Activated CD4-positive, alpha-beta memory T cell treated with anti-CD3 and anti-CD28 coated beads for 36 hours (primary cell): ENCODE results near the gene DOK7. TPM values are rescaled to one million over a fixed set of nuclear protein-coding genes. Genes with fewer than 3 reads are reported as not detected.
"Not testable (repeated sequence)": the region's sequence is repeated elsewhere in the genome, so short reads cannot be mapped to it uniquely, and the experiment has no call there.

Source experiments
- CTCF ChIA-PET: fragments of 350-600 bp; sonication (Branson Sonifier 250); formaldehyde crosslinking; loops from one replicate; lab custom pipeline; 2021; ENCODE audit warnings: antibody characterized with exemption, inconsistent platforms; lab: Charles Lee
- POLR2A ChIA-PET: fragments of 350-600 bp; sonication (Branson Sonifier 250); formaldehyde crosslinking; loops from one replicate; lab custom pipeline; 2021; ENCODE audit warnings: antibody characterized with exemption; lab: Charles Lee
- DNase-seq: peaks from one replicate; pipeline ENCODE4 v3.0.0-alpha.2; 2020
- H3K27ac Mint-ChIP-seq: one replicate; pipeline ENCODE4 v1.8.0; 2021; ENCODE audit warnings: mixed read lengths
- H3K27me3 Mint-ChIP-seq: one replicate; pipeline ENCODE4 v1.8.0; 2021; ENCODE audit warnings: mixed read lengths
- H3K36me3 Mint-ChIP-seq: one replicate; pipeline ENCODE4 v1.8.0; 2021; ENCODE audit warnings: mixed read lengths
- H3K4me1 Mint-ChIP-seq: one replicate; pipeline ENCODE4 v1.8.0; 2021; ENCODE audit warnings: low read depth, mixed read lengths
- H3K4me3 Mint-ChIP-seq: one replicate; pipeline ENCODE4 v1.8.0; 2021; ENCODE audit warnings: mild to moderate bottlenecking, mixed read lengths
- H3K9me3 Mint-ChIP-seq: one replicate; pipeline ENCODE4 v1.8.0; 2021; ENCODE audit warnings: mixed read lengths
- intact Hi-C: fragments of 100-400 bp; cut with micrococcal nuclease; formaldehyde crosslinking; loops from one replicate; pipeline ENCODE4 v1.15.1; 2023
- total RNA-seq, 2 experiments: library from RNA; stranded (reverse); gene quantifications; one replicate each; pipeline ENCODE4 v1.2.3, GENCODE V29; 2021

DOK7 gene
- total RNA-seq, 2 experiments from 2014 or later, result not detected

DNA sequence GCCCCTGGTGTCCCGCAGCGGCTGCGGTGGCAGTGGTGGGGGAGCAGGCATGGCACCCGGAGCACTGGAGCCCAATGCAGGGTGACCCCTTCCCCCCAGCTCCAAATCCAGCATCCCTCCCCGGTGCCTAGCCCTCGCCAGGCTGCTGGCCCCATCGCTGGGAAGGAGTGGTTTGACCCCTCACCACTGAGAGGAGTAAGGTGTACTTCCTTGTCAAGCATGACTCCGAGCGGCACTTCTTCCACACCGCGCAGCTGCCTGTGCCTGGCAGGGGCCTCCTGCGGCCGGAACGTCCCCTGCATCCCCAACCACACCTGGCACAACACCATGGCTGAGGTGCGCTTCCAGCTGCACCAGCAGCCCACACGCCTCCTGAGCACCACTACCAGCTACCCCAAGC is 42.1 kb downstream of the DOK7 start:
- H3K27ac Mint-ChIP-seq, result no peak overlapping the region
- H3K27me3 Mint-ChIP-seq, result no peaks in the 10 kb centered on the region
- ChIA-PET POLR2A (no interaction called here), CTCF (interaction anchor here (1.7 kb wide), 1 partner anchor 25 kb away, joined by 4 read pairs; no protein-coding TSS in a partner anchor)
- no peak overlapping the region for H3K4me3 Mint-ChIP-seq
- intact Hi-C loops, result no loop called here
- no peak for DNase-seq
- H3K4me1 Mint-ChIP-seq, result peaks cover 7% of the 10 kb centered on the region
- H3K36me3 Mint-ChIP-seq, result peaks cover 19% of the 10 kb centered on the region
- no peaks in the 10 kb centered on the region for H3K9me3 Mint-ChIP-seq

DNA sequence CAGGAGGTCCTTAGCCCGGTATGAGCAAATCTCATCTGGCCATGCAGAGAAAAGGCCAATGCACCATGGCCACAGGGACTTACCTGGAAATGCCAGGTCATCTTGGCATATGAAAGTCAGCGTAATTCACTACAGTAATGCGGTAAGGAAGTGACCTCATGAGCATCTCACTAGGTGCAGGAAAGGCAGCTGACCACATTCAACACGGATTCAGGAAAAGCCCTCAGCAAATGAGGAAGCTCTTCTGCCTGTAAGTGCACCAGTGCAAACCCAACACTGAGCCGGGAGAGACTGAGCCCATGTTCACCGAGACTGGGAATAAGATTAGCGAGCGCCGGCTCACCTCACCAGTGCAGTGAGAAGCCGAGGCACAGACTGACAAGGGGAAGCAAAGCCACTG is 45.4 kb downstream of the DOK7 start:
- H3K4me3 Mint-ChIP-seq, result no peak overlapping the region
- CTCF ChIA-PET, result no interaction called here
- POLR2A ChIA-PET, result no interaction called here
- H3K9me3 Mint-ChIP-seq, result no peaks in the 10 kb centered on the region
- no peak for DNase-seq
- peaks cover 2% of the 10 kb centered on the region for H3K4me1 Mint-ChIP-seq
- intact Hi-C loops, result no loop called here
- peaks cover 45% of the 10 kb centered on the region for H3K36me3 Mint-ChIP-seq
- H3K27ac Mint-ChIP-seq, result no peak overlapping the region
- no peaks in the 10 kb centered on the region for H3K27me3 Mint-ChIP-seq

DNA sequence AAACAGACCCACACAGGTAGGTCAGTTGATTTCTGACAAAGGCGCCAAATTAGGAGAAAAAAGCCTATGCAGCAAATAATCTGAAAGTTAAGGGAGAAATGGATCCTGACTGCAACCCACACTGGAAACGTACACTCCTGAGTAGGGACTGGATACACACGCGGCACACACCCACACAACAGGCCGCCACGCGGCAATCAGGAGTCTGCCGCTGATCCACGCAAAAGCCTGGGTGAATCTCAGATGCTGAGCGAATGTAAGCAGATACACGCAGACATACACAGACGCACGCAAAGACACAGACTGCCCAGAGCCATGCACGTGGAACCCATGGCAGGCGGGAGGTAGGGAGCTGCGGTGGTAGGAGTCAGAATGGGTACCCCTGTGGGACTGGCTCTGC is 47.4 kb downstream of the DOK7 start:
- H3K36me3 Mint-ChIP-seq, result peaks cover 48% of the 10 kb centered on the region
- ChIA-PET CTCF (no interaction called here), POLR2A (no interaction called here)
- intact Hi-C loops, result no loop called here
- no peak overlapping the region for H3K4me3 Mint-ChIP-seq
- no peaks in the 10 kb centered on the region for H3K9me3 Mint-ChIP-seq
- H3K4me1 Mint-ChIP-seq, result no peaks in the 10 kb centered on the region
- no peak for DNase-seq
- no peak overlapping the region for H3K27ac Mint-ChIP-seq
- no peaks in the 10 kb centered on the region for H3K27me3 Mint-ChIP-seq

DNA sequence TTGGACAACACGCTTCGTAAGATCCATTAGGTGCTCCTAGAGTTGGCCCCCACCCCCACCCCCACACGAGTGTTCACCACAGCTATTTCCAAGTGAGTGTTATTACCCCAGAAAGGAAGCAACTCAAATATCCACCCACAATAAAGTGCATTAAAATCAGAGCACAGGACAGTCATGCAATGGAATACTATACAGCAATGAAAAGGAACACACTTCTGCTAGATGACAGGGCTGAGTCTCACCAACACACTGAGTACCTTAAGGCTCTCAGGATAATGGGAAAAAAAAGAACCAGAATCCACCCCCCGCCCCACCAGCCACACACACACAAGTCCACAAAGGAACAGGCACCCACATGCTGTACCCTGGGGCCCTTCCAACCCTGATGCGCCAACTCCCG is 48.1 kb downstream of the DOK7 start:
- H3K27me3 Mint-ChIP-seq, result no peaks in the 10 kb centered on the region
- intact Hi-C loops, result no loop called here
- H3K4me1 Mint-ChIP-seq, result no peaks in the 10 kb centered on the region
- CTCF ChIA-PET, result interaction anchor here (0.6 kb wide), 1 partner anchor 180 kb away, joined by 3 read pairs; no protein-coding TSS in a partner anchor
- no peak overlapping the region for H3K27ac Mint-ChIP-seq
- POLR2A ChIA-PET, result no interaction called here
- DNase-seq, result no peak
- no peak overlapping the region for H3K4me3 Mint-ChIP-seq
- peaks cover 52% of the 10 kb centered on the region for H3K36me3 Mint-ChIP-seq
- no peaks in the 10 kb centered on the region for H3K9me3 Mint-ChIP-seq

DNA sequence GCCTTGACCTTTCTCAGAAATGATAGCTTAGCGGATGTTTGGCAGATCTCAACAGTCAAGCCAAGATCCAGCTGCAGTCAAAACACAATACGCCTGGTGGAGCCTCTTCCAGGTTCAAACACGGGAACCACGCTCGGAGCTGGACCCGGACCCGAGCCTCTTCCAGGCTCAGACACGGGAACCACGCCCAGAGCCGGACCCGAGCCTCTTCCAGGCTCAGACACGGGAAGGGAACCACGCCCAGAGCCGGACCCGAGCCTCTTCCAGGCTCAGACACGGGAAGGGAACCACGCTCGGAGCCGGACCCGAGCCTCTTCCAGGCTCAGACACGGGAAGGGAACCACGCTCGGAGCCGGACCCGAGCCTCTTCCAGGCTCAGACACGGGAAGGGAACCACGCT is 48.5 kb downstream of the DOK7 start:
- H3K4me1 Mint-ChIP-seq, H3K27ac Mint-ChIP-seq, intact Hi-C loops, POLR2A ChIA-PET, H3K27me3 Mint-ChIP-seq, H3K9me3 Mint-ChIP-seq, DNase-seq, H3K4me3 Mint-ChIP-seq: not testable (repeated sequence)
- CTCF ChIA-PET, result interaction anchor here (0.6 kb wide), 1 partner anchor 180 kb away, joined by 3 read pairs; no protein-coding TSS in a partner anchor
- H3K36me3 Mint-ChIP-seq, result peaks cover 52% of the 10 kb centered on the region

DNA sequence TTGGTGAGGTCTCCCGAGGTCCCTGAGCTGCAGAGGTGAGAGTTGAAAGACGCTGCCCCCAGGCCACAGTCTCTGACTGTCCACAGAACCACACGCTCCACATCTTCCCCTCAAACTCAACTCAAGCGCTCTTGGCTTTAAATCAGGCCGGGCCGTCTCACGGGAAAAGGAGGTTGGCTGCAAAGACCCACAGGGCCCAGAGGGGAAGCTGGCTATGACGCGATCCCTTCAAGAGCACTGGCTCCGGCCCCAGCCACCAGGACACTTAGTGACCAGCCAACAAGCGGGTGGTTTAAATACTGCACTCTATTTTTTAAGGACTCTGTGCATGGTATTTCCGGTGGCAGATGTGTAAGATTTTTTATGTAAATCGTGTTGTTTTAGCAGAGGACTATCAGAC is 49.2 kb downstream of the DOK7 start:
- no peaks in the 10 kb centered on the region for H3K4me1 Mint-ChIP-seq
- CTCF ChIA-PET, result interaction anchor here (0.8 kb wide), 1 partner anchor 32 kb away, joined by 3 read pairs; no protein-coding TSS in a partner anchor
- H3K36me3 Mint-ChIP-seq, result peaks cover 54% of the 10 kb centered on the region
- no peak overlapping the region for H3K4me3 Mint-ChIP-seq
- DNase-seq, result no peak
- H3K27me3 Mint-ChIP-seq, result no peaks in the 10 kb centered on the region
- POLR2A ChIA-PET, result no interaction called here
- H3K9me3 Mint-ChIP-seq, result no peaks in the 10 kb centered on the region
- H3K27ac Mint-ChIP-seq, result no peak overlapping the region
- intact Hi-C loops, result no loop called here

DNA sequence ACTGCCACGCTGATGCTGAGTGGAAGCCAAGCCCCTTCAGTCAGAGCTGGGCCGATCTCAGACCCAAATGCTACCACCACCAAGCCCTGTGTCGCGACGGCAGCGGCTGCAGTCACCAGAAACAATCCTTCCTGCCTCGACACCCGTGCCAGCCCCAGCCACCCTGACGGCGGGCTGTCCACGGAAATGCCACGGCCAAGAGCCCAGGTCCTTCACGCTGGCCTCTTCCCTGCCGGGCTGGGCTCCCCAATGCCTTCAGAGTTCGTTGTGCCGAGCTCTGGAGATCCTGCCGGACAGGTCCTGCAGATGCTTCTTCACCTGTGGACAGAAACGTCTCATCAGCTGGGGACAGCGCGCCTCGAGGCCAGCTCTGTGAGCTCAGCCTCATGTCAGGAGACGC is 49.6 kb downstream of the DOK7 start:
- H3K27me3 Mint-ChIP-seq, result no peaks in the 10 kb centered on the region

DNA sequence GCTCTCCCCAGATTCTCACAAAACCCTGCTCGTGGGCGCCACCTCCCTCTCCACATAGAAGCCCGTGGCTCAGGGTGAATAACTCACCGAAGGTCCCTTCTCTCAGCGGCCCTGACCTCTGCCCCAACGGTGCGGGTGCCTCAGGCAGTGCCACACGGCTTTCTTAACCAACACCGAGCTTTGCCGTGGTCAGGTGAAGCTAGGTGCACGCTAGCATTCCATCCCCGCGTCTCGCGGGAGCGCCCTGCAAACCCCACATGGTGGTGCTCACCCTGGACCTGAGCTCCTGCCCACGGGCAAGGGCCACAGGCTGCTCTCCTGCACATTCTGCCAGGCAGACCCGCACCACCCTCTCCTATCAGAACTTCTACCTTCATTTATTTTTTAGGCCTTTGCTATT is 50.7 kb downstream of the DOK7 start:
- intact Hi-C loops, result no loop called here
- no peak overlapping the region for H3K4me3 Mint-ChIP-seq
- CTCF ChIA-PET, result interaction anchor here (1.9 kb wide), 1 partner anchor 33 kb away, joined by 5 read pairs; no protein-coding TSS in a partner anchor
- no peaks in the 10 kb centered on the region for H3K4me1 Mint-ChIP-seq
- peaks cover 53% of the 10 kb centered on the region for H3K36me3 Mint-ChIP-seq
- no peak for DNase-seq
- H3K27me3 Mint-ChIP-seq, result no peaks in the 10 kb centered on the region
- H3K9me3 Mint-ChIP-seq, result no peaks in the 10 kb centered on the region
- POLR2A ChIA-PET, result no interaction called here
- H3K27ac Mint-ChIP-seq, result no peak overlapping the region

More for the DNA sequence above, 49.6 kb downstream of the DOK7 start:
- Mint-ChIP-seq H3K36me3 (peaks cover 57% of the 10 kb centered on the region), H3K4me1 (no peaks in the 10 kb centered on the region), H3K27ac (no peak overlapping the region), H3K9me3 (no peaks in the 10 kb centered on the region), H3K4me3 (no peak overlapping the region)
- CTCF ChIA-PET, result interaction anchor here (0.8 kb wide), 1 partner anchor 32 kb away, joined by 3 read pairs; no protein-coding TSS in a partner anchor
- intact Hi-C loops, result no loop called here
- no peak for DNase-seq
- POLR2A ChIA-PET, result no interaction called here

DNA sequence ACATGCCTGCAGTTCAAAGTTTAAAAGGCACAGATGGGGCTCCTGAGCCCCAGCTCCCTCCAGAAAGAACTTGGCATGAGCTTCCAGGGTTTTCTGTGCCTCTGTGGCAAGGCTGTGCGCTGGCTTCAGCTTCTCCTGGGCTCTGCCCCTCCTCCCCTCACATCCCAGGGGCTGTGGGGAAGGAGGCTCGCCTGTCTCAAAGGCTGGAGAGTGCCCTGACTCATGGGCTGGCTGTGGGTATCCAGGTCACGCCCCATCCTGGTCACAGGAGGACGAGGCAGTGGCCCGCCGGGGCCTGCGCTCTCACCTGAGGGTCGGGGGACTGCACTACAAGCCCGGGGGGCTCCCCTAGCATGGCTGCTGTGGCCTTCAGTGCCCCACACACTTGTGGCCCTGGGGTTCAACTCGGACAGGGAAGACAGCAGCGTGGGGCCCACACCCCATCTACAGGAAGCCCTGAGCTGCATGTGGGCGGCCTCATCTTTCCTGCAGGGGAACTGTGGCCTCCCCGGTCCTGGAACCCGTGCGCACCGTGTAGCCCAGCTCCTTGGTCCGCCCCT is 51.2 kb downstream of the DOK7 start:
- H3K36me3 Mint-ChIP-seq, result peaks cover 51% of the 10 kb centered on the region
- CTCF ChIA-PET, result interaction anchor here (0.6 to 1.9 kb wide), 3 partner anchors 34 to 1031 kb away, joined by 3 to 5 read pairs (median 3); no protein-coding TSS in a partner anchor
- POLR2A ChIA-PET, result interaction anchor here (0.6 kb wide), 1 partner anchor 1362 kb away, joined by 5 read pairs; no protein-coding TSS in a partner anchor

DNA sequence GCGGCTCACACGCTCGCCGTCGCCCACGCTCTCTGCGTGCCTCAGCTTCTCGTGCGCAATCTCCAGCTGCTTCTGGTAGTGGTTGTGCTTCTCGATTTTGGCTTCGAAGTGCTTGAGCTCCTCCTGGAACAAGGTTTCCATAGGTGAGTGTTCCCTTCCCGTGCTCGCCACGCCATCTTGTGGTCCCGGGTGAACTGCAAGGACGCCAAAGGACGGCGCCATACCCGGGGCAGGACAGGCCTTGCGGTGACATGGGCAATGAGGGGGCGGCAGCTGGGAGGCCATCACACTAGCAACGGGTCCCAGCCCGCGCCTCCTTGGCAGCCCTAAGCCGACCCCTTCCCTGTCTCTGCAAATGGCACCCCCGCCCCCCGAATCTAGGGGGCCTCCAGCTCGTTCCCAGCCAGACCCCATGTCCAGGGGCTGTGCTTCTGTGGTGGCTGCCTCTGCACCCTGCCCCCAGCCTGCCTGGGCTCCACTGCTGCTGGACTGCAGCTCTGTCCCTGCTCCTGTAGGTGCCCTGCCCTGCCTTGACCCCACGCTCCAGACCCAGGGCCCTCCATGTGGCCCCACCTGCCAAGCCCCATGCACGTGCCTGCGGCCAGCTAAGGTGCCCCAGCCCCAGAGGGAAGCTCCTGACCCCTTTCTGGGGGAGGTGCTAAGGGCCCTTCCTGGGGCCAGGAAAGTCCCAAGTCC is 51.8 kb downstream of the DOK7 start:
- intact Hi-C loops, result no loop called here
- POLR2A ChIA-PET, result interaction anchor here (0.6 kb wide), 1 partner anchor 1363 kb away, joined by 5 read pairs; no protein-coding TSS in a partner anchor
- H3K27me3 Mint-ChIP-seq, result no peaks in the 10 kb centered on the region
- H3K9me3 Mint-ChIP-seq, result no peaks in the 10 kb centered on the region
- H3K36me3 Mint-ChIP-seq, result peaks cover 48% of the 10 kb centered on the region
- CTCF ChIA-PET, result interaction anchor here (0.6 to 1.9 kb wide), 3 partner anchors 34 to 1031 kb away, joined by 3 to 5 read pairs (median 3); no protein-coding TSS in a partner anchor
- no peak overlapping the region for H3K27ac Mint-ChIP-seq
- DNase-seq, result no peak
- no peak overlapping the region for H3K4me3 Mint-ChIP-seq
- H3K4me1 Mint-ChIP-seq, result no peaks in the 10 kb centered on the region

More for the DNA sequence above, 51.2 kb downstream of the DOK7 start:
- no peaks in the 10 kb centered on the region for H3K4me1 Mint-ChIP-seq
- H3K4me3 Mint-ChIP-seq, result no peak overlapping the region
- no peaks in the 10 kb centered on the region for H3K9me3 Mint-ChIP-seq
- peak overlapping the region; percentile 28 for H3K27ac Mint-ChIP-seq
- intact Hi-C loops, result no loop called here
- no peak for DNase-seq
- H3K27me3 Mint-ChIP-seq, result no peaks in the 10 kb centered on the region

DNA sequence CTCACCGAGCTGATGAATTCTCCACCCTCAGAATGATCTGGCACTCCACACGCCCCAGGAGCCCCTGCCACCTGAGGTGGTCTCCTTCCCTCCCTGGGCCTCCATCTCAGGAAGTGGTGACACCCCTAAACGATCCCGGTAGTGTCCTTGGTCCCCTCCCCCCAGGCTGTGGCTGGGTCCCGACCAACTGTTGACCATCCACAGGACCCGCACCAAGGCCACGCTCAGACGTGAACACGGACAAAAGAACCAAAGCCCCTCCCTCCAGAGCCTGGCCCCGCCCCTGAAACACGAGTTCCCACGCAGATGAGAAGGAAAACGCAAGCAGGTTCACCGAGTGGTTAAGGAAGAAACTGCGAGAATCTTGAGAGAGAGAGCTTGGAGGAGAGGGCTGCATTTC is 52.5 kb downstream of the DOK7 start:
- Mint-ChIP-seq H3K4me1 (no peaks in the 10 kb centered on the region), H3K27ac (no peak overlapping the region), H3K27me3 (no peaks in the 10 kb centered on the region), H3K36me3 (peaks cover 43% of the 10 kb centered on the region), H3K4me3 (no peak overlapping the region), H3K9me3 (no peaks in the 10 kb centered on the region)
- ChIA-PET CTCF (no interaction called here), POLR2A (no interaction called here)
- intact Hi-C loops, result no loop called here
- DNase-seq, result no peak

DNA sequence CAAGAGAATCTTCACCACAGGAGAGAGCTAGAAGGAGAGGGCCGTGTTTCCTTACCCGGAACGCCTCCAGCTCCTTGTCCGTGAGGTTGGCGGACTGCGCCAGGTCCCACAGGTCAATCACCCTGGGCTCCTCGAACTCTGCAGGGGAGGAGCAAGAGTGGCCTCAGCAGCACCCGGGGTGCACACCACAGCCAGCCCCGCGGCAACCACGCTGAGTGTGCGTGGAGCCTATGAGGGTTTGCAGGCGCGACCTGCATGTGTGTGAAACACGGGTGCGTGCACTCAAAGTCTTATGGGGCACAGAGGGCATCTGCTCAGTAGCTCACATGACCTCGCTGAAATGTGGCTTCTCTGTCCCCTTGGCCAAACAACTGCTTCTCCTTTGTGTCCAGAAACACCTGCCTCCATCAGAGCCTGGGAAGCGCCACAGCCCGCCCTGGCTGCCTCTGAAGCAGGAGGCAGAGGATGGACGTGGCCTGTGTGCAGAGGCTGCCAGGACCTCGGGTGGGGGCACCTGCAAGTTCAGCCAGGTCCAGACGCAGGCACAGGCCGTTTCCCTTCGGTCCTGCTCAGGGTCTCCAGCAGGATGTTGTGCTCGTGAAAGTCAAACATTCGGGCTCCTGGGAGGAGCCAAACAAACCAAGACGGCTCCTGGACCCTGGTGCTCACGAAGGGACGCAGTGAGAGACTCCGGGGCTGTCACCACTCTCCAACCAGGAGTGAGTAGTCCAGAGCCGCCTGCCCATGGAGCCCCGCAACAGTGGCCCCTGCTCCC is 53.1 kb downstream of the DOK7 start:
- no peak overlapping the region for H3K4me3 Mint-ChIP-seq
- CTCF ChIA-PET, result no interaction called here
- no peaks in the 10 kb centered on the region for H3K4me1 Mint-ChIP-seq
- intact Hi-C loops, result no loop called here
- H3K9me3 Mint-ChIP-seq, result no peaks in the 10 kb centered on the region
- H3K36me3 Mint-ChIP-seq, result peaks cover 38% of the 10 kb centered on the region
- POLR2A ChIA-PET, result no interaction called here
- no peak overlapping the region for H3K27ac Mint-ChIP-seq
- no peak for DNase-seq
- no peaks in the 10 kb centered on the region for H3K27me3 Mint-ChIP-seq
